ENCODE results near the gene PFKFB3. TPM values are rescaled to one million over a fixed set of nuclear protein-coding genes. Genes with fewer than 3 reads are reported as not detected.

Gene PFKFB3
- total RNA-seq, 4 donors from 2014 or later, result 29.6 to 78.3 (median 38.4) TPM

DNA sequence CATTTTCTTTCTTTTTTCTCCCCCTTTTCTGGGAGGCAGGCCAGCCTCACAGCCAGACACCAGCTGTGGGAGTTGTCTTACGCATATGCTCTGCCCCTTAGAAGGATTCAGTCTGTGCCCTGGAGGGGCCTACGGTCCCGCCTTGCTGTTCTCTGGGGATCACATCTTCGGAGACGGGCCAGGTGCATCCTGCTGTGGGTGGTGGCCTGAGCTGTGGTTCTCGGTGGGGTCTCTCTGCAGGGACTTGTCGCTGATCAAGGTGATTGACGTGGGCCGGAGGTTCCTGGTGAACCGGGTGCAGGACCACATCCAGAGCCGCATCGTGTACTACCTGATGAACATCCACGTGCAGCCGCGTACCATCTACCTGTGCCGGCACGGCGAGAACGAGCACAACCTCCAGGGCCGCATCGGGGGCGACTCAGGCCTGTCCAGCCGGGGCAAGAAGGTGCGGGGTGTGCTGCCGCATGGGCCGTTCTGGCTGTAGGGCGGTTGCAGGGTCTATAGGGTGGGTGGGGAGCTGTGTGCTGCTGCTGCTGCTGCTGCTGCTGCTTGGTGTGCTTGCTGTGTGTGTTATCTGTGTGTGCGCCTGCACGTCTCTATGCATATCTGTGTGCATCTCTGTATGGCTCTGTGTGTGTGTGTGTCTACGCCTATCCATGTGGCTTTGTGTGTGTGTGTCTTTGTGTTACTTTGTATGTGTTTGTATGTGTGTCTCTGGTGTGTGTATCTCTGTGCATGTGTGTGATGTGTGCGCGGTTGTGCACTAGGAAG lies 17.9 kb downstream of the PFKFB3 start:
- Histone ChIP-seq H3K9me3 (no peaks in the 10 kb centered on the region), H3K36me3 (peaks cover 0 to 99% of the 10 kb centered on the region in 2 donors), H3K4me1 (no peaks in the 10 kb centered on the region), H3K4me3 (no peak overlapping the region), H3K27ac (no peak overlapping the region), H3K27me3 (no peaks in the 10 kb centered on the region)
- TF ChIP-seq, protein P1, sequence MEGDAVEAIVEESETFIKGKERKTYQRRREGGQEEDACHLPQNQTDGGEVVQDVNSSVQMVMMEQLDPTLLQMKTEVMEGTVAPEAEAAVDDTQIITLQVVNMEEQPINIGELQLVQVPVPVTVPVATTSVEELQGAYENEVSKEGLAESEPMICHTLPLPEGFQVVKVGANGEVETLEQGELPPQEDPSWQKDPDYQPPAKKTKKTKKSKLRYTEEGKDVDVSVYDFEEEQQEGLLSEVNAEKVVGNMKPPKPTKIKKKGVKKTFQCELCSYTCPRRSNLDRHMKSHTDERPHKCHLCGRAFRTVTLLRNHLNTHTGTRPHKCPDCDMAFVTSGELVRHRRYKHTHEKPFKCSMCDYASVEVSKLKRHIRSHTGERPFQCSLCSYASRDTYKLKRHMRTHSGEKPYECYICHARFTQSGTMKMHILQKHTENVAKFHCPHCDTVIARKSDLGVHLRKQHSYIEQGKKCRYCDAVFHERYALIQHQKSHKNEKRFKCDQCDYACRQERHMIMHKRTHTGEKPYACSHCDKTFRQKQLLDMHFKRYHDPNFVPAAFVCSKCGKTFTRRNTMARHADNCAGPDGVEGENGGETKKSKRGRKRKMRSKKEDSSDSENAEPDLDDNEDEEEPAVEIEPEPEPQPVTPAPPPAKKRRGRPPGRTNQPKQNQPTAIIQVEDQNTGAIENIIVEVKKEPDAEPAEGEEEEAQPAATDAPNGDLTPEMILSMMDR (IDR thresholded peaks at IDR 0.05), result no peak
- TF ChIP-seq POLR2AphosphoS5 (IDR thresholded peaks at IDR 0.05), result no peak
- no peak for TF ChIP-seq EP300 (IDR thresholded peaks at IDR 0.05)
- TF ChIP-seq POLR2A (IDR thresholded peaks at IDR 0.05), result no peak
- ATAC-seq, result no peak
- 94 to 100% methylated on average over 3 to 6 of the region's 32 CpGs for WGBS, 2 donors (ENCODE audit: low coverage in 1 of 2)

DNA sequence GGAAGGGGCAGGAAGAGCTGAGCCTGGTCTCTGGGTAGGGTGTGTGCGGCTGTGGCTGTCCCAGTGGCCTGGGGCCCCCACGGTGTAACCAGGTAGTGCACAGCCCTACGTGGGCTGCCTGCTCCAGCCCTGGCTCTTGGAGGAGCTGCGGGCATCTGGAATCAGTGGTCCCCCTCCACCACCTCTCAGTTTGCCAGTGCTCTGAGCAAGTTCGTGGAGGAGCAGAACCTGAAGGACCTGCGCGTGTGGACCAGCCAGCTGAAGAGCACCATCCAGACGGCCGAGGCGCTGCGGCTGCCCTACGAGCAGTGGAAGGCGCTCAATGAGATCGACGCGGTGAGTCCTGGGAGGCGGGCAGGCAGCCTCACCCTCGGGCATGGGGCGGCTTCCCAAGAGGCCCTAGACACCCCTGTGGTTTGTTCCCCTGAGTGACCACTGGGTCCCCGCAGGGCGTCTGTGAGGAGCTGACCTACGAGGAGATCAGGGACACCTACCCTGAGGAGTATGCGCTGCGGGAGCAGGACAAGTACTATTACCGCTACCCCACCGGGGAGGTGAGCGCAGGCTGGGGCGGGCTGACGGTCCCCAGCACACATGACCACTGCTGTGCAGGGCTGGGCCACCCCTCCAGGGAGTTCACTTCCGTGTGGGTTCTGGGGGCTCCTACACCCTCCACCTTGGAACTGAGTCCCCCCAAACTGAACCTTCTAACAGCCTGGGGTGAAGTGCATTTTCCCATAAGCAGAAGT lies 18.6 kb downstream of the PFKFB3 start:
- no peak overlapping the region for H3K4me3 ChIP-seq
- no peaks in the 10 kb centered on the region for H3K4me1 ChIP-seq
- 50 to 89% methylated on average over 1 to 3 of the region's 30 CpGs for WGBS, 2 donors (ENCODE audit: low coverage in 1 of 2)
- TF ChIP-seq EP300 (IDR thresholded peaks at IDR 0.05) (no peak), POLR2A (IDR thresholded peaks at IDR 0.05) (no peak), POLR2AphosphoS5 (IDR thresholded peaks at IDR 0.05) (no peak)
- TF ChIP-seq, protein P1 (IDR thresholded peaks at IDR 0.05), result no peak
- peaks cover 0 to 99% of the 10 kb centered on the region in 2 donors for H3K36me3 ChIP-seq
- no peaks in the 10 kb centered on the region for H3K9me3 ChIP-seq
- H3K27ac ChIP-seq, result no peak overlapping the region
- ATAC-seq, result no peak
- H3K27me3 ChIP-seq, result no peaks in the 10 kb centered on the region

DNA sequence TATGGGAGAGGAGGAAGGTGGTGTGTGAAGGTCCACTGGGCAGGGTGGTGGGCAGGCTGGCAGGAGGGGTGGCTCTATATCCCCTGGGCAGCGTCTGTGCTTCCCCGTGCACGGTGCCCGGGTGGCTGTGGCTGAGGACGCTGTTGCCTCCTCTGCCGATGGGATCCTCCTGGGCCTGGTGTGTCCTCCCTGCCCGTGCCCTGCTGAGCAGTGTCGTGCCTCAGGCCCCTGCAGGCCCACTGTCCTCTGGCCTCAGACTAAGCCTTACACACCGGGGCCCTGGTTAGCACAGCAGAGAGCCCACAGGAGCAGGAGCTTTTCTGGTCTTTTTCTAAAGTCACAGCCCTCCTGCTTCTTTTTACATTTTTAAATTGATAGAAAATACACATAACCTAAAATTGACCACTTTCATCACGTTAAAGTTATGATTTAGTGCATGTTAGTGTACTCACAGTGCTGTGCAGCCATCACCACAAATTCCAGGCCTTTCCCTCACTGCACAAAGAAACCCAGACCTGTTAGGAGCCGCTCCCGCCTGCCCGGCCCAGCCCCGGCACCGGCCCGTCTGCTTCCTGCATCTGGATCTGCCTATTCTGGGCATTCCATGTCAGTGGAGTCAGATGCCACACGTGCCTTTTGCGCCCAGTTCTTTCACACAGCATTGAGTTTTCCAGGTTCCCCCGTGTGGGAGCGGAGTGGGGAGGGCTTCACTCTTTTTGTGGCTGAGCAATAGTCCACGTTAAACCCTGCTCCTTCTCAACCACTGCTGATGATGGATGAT lies 19.4 kb downstream of the PFKFB3 start:
- TF ChIP-seq EP300 (IDR thresholded peaks at IDR 0.05), result no peak
- TF ChIP-seq POLR2AphosphoS5 (IDR thresholded peaks at IDR 0.05), result no peak
- TF ChIP-seq POLR2A (IDR thresholded peaks at IDR 0.05), result no peak
- H3K27ac ChIP-seq, result no peak overlapping the region
- WGBS, 2 donors (ENCODE audit: low coverage in 1 of 2), result 76 to 81% methylated on average over 6 to 10 of the region's 21 CpGs
- no peaks in the 10 kb centered on the region for H3K4me1 ChIP-seq
- no peak for ATAC-seq
- peaks cover 0 to 99% of the 10 kb centered on the region in 2 donors for H3K36me3 ChIP-seq
- H3K4me3 ChIP-seq, result no peak overlapping the region
- H3K9me3 ChIP-seq, result no peaks in the 10 kb centered on the region
- no peaks in the 10 kb centered on the region for H3K27me3 ChIP-seq

DNA sequence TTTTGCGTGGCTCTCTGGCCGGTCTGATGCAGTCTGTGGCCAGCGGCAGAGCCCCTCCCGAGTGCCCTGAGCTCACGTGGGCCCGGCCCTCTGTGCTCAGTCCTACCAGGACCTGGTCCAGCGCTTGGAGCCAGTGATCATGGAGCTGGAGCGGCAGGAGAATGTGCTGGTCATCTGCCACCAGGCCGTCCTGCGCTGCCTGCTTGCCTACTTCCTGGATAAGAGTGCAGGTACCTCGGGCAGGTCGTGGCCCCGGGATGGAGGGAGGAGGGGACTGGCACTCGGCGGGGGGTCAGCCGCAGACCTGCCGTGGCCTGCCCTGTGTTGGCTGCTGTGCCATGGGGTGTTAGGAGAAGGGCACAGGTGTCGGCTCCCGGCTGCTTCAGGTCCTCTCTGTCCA lies 20.0 kb downstream of the PFKFB3 start:
- no peak for ATAC-seq
- Histone ChIP-seq H3K9me3 (no peaks in the 10 kb centered on the region), H3K4me3 (no peak overlapping the region), H3K4me1 (no peaks in the 10 kb centered on the region), H3K36me3 (peaks cover 0 to 99% of the 10 kb centered on the region in 2 donors), H3K27ac (no peak overlapping the region), H3K27me3 (no peaks in the 10 kb centered on the region)
- no CpG with 5 or more reads among the region's 19 CpGs for WGBS, 2 donors (ENCODE audit: low coverage in 1 of 2)
- TF ChIP-seq EP300 (IDR thresholded peaks at IDR 0.05) (no peak), POLR2AphosphoS5 (IDR thresholded peaks at IDR 0.05) (no peak), POLR2A (IDR thresholded peaks at IDR 0.05) (no peak)
- TF ChIP-seq, protein P1 (IDR thresholded peaks at IDR 0.05), result no peak

DNA sequence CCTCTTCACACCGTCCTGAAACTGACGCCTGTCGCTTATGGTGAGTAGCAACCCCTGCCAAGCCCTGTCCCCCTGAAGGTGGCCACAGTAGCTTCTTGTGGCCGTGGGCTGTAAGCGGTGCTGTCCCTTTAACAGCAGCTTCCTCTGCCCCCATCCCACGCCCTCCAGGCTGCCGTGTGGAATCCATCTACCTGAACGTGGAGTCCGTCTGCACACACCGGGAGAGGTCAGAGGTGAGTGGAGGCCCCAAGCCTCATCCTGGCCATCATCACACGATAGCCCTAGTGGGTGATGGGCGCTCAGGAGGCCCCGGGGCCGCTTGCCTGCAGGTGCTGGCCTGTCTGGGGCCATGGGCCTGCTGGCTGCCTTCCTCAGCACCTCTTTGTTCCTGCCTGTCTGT lies 21.2 kb downstream of the PFKFB3 start:
- ATAC-seq, result no peak

More for the DNA sequence above, 21.2 kb downstream of the PFKFB3 start:
- 74% methylated on average over 4 of the region's 14 CpGs; no CpG with 5 or more reads in 1 of the 2 donors for WGBS, 2 donors (ENCODE audit: low coverage in 1 of 2)
- no peak overlapping the region for H3K27ac ChIP-seq
- no peaks in the 10 kb centered on the region for H3K9me3 ChIP-seq
- TF ChIP-seq, protein P1 (IDR thresholded peaks at IDR 0.05), result no peak
- TF ChIP-seq EP300 (IDR thresholded peaks at IDR 0.05) (no peak), POLR2A (IDR thresholded peaks at IDR 0.05) (no peak), POLR2AphosphoS5 (IDR thresholded peaks at IDR 0.05) (no peak)
- H3K4me1 ChIP-seq, result no peaks in the 10 kb centered on the region
- H3K27me3 ChIP-seq, result no peaks in the 10 kb centered on the region
- H3K36me3 ChIP-seq, result peaks cover 0 to 100% of the 10 kb centered on the region in 2 donors
- no peak overlapping the region for H3K4me3 ChIP-seq

All from gastroesophageal sphincter (tissue), 4 donors.